Kidney epithelial cell (primary cell): ENCODE data around the gene ALG12. TPM values are rescaled to one million over a fixed set of nuclear protein-coding genes. Genes with fewer than 3 reads are reported as not detected.

Source experiments
- DNase-seq: peaks from one replicate; pipeline ENCODE4 v3.0.0-alpha.2; 2010; ENCODE audit warnings: low read depth
- H3K27me3 ChIP-seq: 2 replicates; pipeline ENCODE4 v1.6.0; 2011; ENCODE audit warnings: low read length; ENCODE audit not compliant: control insufficient read depth, insufficient read depth
- H3K36me3 ChIP-seq: 2 replicates; pipeline ENCODE4 v1.5.1; 2011; ENCODE audit warnings: low read length; ENCODE audit not compliant: control insufficient read depth, insufficient read depth
- H3K4me3 ChIP-seq: 2 replicates; pipeline ENCODE4 v1.5.1; 2011; ENCODE audit warnings: low read depth, mild to moderate bottlenecking, control low read depth, low read length
- total RNA-seq: library from RNA; depleted of rRNA; stranded (reverse); fragments of >200 nt; gene quantifications from 2 replicates; pipeline ENCODE4 v1.2.3, GENCODE V29; 2015
- TF ChIP-seq, protein P1 (sequence below): IDR thresholded peaks from 2 replicates; pipeline ENCODE4 v1.5.1; 2011; ENCODE audit warnings: mild to moderate bottlenecking, moderate library complexity, low read length, control low read depth, inconsistent platforms; ENCODE audit not compliant: insufficient read depth, poor library complexity, severe bottlenecking

The ALG12 gene
- total RNA-seq, 1 donor from 2014 or later: 24.3 TPM

DNA sequence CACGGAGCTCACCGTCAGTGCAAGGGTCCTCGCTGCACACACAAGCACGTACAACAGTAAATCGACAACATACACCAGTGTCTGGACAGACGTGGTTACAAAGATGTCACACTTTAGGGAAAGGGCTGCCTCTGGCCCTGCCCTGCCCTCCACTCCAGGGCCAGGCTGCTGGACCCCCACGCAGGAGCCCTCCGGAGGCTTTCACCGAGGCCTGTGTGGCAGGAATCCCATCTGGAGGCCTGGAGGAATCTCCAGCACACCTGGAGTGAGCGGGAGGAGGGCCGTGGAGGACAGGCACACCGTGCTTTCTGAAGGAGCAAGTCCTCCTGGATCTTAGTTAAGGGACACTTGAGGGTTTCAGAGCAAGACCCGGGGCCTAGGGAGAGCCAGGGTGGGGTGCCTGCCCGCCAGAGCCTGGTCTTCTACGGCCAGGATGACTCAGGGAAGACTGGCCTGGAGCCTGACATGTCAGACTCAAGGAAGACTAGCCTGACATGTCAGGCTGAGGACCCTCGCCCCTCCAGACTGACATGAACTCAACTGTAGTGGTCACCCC lies 40.2 kb upstream of the ALG12 start:
- Histone ChIP-seq H3K36me3 (peaks cover 6% of the 10 kb centered on the region), H3K27me3 (no peaks in the 10 kb centered on the region), H3K4me3 (no peak overlapping the region)
- TF ChIP-seq, protein P1, sequence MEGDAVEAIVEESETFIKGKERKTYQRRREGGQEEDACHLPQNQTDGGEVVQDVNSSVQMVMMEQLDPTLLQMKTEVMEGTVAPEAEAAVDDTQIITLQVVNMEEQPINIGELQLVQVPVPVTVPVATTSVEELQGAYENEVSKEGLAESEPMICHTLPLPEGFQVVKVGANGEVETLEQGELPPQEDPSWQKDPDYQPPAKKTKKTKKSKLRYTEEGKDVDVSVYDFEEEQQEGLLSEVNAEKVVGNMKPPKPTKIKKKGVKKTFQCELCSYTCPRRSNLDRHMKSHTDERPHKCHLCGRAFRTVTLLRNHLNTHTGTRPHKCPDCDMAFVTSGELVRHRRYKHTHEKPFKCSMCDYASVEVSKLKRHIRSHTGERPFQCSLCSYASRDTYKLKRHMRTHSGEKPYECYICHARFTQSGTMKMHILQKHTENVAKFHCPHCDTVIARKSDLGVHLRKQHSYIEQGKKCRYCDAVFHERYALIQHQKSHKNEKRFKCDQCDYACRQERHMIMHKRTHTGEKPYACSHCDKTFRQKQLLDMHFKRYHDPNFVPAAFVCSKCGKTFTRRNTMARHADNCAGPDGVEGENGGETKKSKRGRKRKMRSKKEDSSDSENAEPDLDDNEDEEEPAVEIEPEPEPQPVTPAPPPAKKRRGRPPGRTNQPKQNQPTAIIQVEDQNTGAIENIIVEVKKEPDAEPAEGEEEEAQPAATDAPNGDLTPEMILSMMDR: no peak
- DNase-seq: no peak

DNA sequence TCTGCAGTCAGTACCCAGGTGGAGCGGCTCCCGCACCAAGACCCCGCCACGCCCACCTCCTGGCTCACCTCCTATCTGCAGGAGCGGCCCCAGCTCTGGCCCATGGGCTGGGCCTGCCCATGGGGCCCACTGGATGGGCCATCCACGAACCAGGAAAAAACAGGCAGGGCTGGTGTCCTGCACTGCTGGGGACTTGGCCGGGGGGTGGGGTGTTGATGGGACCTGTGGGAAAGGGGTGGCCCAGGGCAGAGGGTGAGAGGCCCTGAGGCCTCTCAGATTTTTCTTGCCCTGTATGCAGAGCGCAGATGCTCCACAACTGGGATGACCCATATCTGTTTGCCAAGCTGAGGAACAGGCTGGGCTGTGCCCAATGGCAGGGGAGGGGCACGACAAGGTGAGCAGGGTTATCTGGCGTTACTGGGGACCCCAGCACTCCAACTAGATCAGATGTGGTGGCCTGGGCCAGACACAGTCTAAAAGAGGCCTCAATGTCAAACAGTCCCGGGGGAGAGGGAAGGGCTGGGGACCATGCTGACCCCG lies 39.7 kb upstream of the ALG12 start:
- TF ChIP-seq, protein P1: no peak
- H3K4me3 ChIP-seq: no peak overlapping the region
- H3K36me3 ChIP-seq: peaks cover 3% of the 10 kb centered on the region
- DNase-seq: no peak
- no peaks in the 10 kb centered on the region for H3K27me3 ChIP-seq

DNA sequence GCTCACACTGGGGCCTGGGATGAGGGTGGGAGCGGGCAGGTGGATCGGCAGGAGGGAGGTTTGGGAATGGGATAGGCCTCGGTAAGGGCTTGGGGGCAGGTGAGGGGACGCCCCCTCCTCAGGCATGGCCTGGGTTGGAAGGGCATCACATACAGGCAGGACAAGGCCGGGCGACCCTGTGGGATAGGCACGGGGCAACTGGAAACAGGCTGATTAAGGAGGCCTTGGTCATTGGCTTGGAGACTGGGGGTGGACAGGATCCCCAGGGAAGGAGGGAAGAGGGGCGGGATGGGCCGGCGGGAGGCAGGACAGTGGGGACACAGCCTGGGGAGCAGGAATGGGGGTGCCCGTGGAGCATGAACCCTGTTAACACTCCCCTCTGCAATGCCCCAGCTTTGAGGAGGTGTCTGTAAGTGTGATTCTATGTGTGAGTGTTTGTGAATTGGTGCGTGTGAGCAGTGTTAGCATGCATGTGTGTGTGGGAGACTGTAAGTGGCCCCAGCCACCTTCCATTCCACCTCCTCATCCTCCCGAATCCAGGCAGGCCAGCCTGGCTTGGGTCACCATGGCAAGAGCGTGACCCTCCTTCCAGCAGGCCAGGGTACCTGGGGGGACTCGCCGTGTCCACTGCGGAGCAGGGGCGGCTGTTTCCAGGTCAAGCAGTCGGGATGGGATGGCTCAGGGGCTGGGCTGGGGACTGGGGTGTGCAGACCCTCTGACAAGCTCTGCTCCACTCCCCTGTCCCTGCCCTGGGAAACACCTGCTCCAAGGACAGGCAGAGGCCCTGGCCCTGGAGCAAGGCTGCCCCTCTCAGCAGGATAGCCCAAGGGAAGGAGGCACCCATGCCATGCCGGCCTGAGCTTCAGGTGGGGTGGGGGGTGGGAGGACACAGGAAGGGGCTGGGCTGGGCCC lies 38.9 kb upstream of the ALG12 start:
- H3K36me3 ChIP-seq: peaks cover 1% of the 10 kb centered on the region
- TF ChIP-seq, protein P1: no peak
- DNase-seq: no peak
- no peak overlapping the region for H3K4me3 ChIP-seq
- no peaks in the 10 kb centered on the region for H3K27me3 ChIP-seq

DNA sequence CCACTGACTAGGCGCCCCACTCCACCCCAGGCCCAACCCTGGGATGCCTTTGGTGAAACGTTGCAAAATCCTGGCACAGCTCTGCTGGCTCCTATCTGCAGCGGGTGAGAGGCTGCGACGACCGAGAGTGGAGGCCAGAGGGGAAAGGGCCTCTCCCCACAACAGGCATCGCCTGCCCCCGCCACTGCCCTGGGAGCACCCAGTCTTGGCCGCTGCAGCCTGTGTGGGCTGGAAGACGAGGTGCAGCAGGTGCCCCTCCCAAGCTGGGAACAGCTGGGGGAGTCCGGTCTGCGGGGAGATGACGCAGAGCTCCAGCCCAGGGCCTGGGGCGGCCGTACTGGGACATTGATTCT lies 38.2 kb upstream of the ALG12 start:
- H3K4me3 ChIP-seq: no peak overlapping the region
- TF ChIP-seq, protein P1: no peak
- H3K27me3 ChIP-seq: no peaks in the 10 kb centered on the region
- no peak for DNase-seq
- H3K36me3 ChIP-seq: no peaks in the 10 kb centered on the region

DNA sequence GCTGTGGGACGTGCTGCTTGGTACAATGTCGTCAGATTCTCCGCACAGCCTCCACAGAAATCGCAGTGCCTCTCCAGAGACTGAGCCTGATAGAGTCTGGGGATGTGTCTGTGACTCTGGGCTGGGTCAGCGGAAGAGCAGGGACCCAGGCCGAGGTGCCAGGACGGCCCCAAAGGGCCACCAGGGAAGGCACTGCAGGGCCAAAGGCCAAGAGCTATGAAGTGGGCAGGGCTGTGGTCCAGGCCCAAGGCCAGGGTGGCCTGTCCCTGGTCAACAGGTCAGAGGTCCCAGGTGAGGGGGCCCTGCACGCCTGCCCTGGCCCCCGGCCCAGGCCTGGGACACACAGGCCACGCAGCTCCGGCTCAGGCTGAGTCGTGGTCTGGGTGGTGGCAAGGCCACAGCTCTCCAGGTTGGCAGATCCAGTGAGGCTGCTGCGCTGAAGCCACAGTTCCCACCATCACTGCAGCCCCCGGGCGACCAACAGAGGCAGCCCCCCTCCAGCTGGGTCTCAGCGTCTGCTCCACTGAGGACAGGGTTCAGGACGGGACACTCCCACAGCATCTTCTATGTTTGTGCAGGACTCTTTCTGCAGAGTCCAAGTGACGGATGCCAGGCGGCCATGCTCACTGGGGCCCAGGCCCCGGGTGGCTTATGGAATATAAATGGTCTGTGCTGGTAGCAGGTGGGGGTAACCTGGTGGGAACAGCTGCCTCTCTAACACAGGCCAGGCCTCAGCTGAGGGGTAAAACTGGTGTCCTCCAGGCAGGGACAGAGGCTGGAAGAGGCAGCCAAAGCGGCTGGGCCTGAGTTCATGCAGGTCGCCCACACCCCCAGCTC lies 37.6 kb upstream of the ALG12 start:
- DNase-seq: no peak
- TF ChIP-seq, protein P1: no peak
- Histone ChIP-seq H3K27me3 (no peaks in the 10 kb centered on the region), H3K36me3 (no peaks in the 10 kb centered on the region), H3K4me3 (no peak overlapping the region)
